Measurements from ENCODE around the gene FMNL1. TPM values are rescaled to one million over a fixed set of nuclear protein-coding genes. Genes with fewer than 3 reads are reported as not detected.
A peak's percentile ranks its signal among the peaks of the same experiment; 100 is the strongest.

FMNL1 gene
- total RNA-seq, 6 donors from 2014 or later = 42.9 to 119 (median 98.3) TPM

- DNase-seq (no peak), ATAC-seq (ENCODE audit: low FRiP score in 2 of 2) (peak in 1 of 2 donors; percentile 1)
- Histone ChIP-seq H3K27ac (peak overlapping the region; percentile 65 to 93 (median 86)), H3K9me3 (no peaks in the 10 kb centered on the region), H3K27me3 (no peaks in the 10 kb centered on the region), H3K4me3 (no peak overlapping the region), H3K4me1 (peaks cover 30 to 69% (median 55%) of the 10 kb centered on the region in 4 donors), H3K36me3 (peaks cover 0 to 11% (median 3%) of the 10 kb centered on the region in 4 donors)
- WGBS, 2 donors = 72 to 82% methylated on average over 2 to 15 of the region's 16 CpGs
- TF ChIP-seq EP300 (IDR thresholded peaks at IDR 0.05) (no peak), POLR2AphosphoS5 (IDR thresholded peaks at IDR 0.05) (no peak), CTCF (IDR thresholded peaks at IDR 0.05) (no peak), POLR2A (IDR thresholded peaks at IDR 0.05) (no peak)
Measured at GRCh38 chr17:45229681-45230409, 8.2 kb downstream of the FMNL1 start.

GRCh38 chr17:45230410-45230786 lies 8.7 kb downstream of the FMNL1 start:
- H3K4me3 ChIP-seq = no peak overlapping the region
- TF ChIP-seq POLR2AphosphoS5 (IDR thresholded peaks at IDR 0.05) = no peak
- no peak for TF ChIP-seq CTCF (IDR thresholded peaks at IDR 0.05)
- TF ChIP-seq EP300 (IDR thresholded peaks at IDR 0.05) = no peak
- TF ChIP-seq POLR2A (IDR thresholded peaks at IDR 0.05) = no peak
- DNase-seq = no peak
- H3K27me3 ChIP-seq = no peaks in the 10 kb centered on the region
- H3K27ac ChIP-seq = peak overlapping the region in 3 of 4 donors; percentile 65 to 93 (median 91)
- peaks cover 30 to 67% (median 52%) of the 10 kb centered on the region in 4 donors for H3K4me1 ChIP-seq
- ATAC-seq (ENCODE audit: low FRiP score in 2 of 2) = no peak
- peaks cover 0 to 11% (median 3%) of the 10 kb centered on the region in 4 donors for H3K36me3 ChIP-seq
- H3K9me3 ChIP-seq = no peaks in the 10 kb centered on the region
- 82 to 89% methylated on average over 2 to 4 of the region's 4 CpGs for WGBS, 2 donors

- DNase-seq (peak in 1 of 2 donors; percentile 66), ATAC-seq (ENCODE audit: low FRiP score in 2 of 2) (no peak)
- Histone ChIP-seq H3K27ac (peak overlapping the region in 3 of 4 donors; percentile 65 to 93 (median 91)), H3K36me3 (peaks cover 0 to 11% (median 3%) of the 10 kb centered on the region in 4 donors), H3K4me3 (no peak overlapping the region), H3K9me3 (no peaks in the 10 kb centered on the region), H3K4me1 (peaks cover 28 to 71% (median 51%) of the 10 kb centered on the region in 4 donors), H3K27me3 (no peaks in the 10 kb centered on the region)
- TF ChIP-seq POLR2A (IDR thresholded peaks at IDR 0.05) (no peak), EP300 (IDR thresholded peaks at IDR 0.05) (no peak), POLR2AphosphoS5 (IDR thresholded peaks at IDR 0.05) (no peak), CTCF (IDR thresholded peaks at IDR 0.05) (no peak)
- WGBS, 2 donors = 74 to 81% methylated on average over 7 to 12 of the region's 12 CpGs
Measured at GRCh38 chr17:45230787-45231480, 9.2 kb downstream of the FMNL1 start.

GRCh38 chr17:45231481-45232116 lies 9.9 kb downstream of the FMNL1 start:
- TF ChIP-seq CTCF (IDR thresholded peaks at IDR 0.05) (peak in 5 of 6 experiments; percentile 16 to 47 (median 33)), POLR2AphosphoS5 (IDR thresholded peaks at IDR 0.05) (no peak)
- peak overlapping the region in 2 of 4 donors; percentile 91 to 93 for H3K27ac ChIP-seq
- H3K36me3 ChIP-seq = peaks cover 0 to 17% (median 6%) of the 10 kb centered on the region in 4 donors
- no peak for ATAC-seq (ENCODE audit: low FRiP score in 2 of 2)
- 75 to 86% methylated on average over 10 to 18 of the region's 19 CpGs for WGBS, 2 donors
- H3K9me3 ChIP-seq = no peaks in the 10 kb centered on the region
- no peak overlapping the region for H3K4me3 ChIP-seq
- DNase-seq = peak in 1 of 2 donors; percentile 61
- H3K27me3 ChIP-seq = no peaks in the 10 kb centered on the region
- peaks cover 25 to 65% (median 48%) of the 10 kb centered on the region in 4 donors for H3K4me1 ChIP-seq

Data from upper lobe of left lung (tissue), 6 donors.